ENCODE results near the gene PPT1.

GRCh38 chr1:40072142-40072541 lies 24.9 kb downstream of the PPT1 start:
- TF ChIP-seq CTCF (IDR thresholded peaks at IDR 0.05), result no peak
- TF ChIP-seq POLR2AphosphoS5 (IDR thresholded peaks at IDR 0.05), result no peak

All from gastroesophageal sphincter (tissue), 3 donors.